SK-N-SH (cell line): ENCODE measurements around the gene GRIA1. TPM values are rescaled to one million over a fixed set of nuclear protein-coding genes. Genes with fewer than 3 reads are reported as not detected.
"Not testable (repeated sequence)": the region's sequence is repeated elsewhere in the genome, so short reads cannot be mapped to it uniquely, and the experiment has no call there.

Source experiments
- CTCF ChIA-PET: fragments of 300-600, 350-600 bp; formaldehyde crosslinking; extraction: SDS; loops from one replicate; lab custom pipeline; 2021; lab: Yijun Ruan, JAX
- POLR2A ChIA-PET: fragments of 350-600 bp; sonication (Branson Sonifier 250); formaldehyde crosslinking; extraction: SDS; loops from one replicate; lab custom pipeline; 2020; ENCODE audit warnings: antibody characterized with exemption, inconsistent platforms; lab: Yijun Ruan, JAX
- DNase-seq: peaks from one replicate; pipeline ENCODE4 v3.0.0; 2012
- H2AFZ ChIP-seq: fragments of 200-600 bp; sonication (generic); 2 replicates; pipeline ENCODE4 v1.8.1; 2016; ENCODE audit warnings: antibody characterized with exemption, mild to moderate bottlenecking, low read depth
- H3F3A ChIP-seq: fragments of 200-600 bp; sonication (generic); replicated peaks from 2 replicates; pipeline ENCODE3; 2016; ENCODE audit warnings: antibody characterized with exemption, mild to moderate bottlenecking; ENCODE audit not compliant: insufficient read depth
- H3K27ac ChIP-seq, 2 experiments: fragments of 200-500 bp in 1 of 2; fragments of 200-600 bp in 1 of 2; sonication (Bioruptor generic) in 1 of 2; sonication (generic), shearing (Covaris generic) in 1 of 2; 2 replicates each; pipeline versions ENCODE4 v1.5.1 to v1.6.1; 2014 to 2016; ENCODE audit warnings: low read depth in 2 of 2, inconsistent platforms in 1 of 2, low read length in 1 of 2, mild to moderate bottlenecking in 1 of 2, mixed read lengths in 1 of 2
- H3K27me3 ChIP-seq: fragments of 200-600 bp; sonication (generic), shearing (Covaris generic); 2 replicates; pipeline ENCODE4 v1.6.1; 2016; ENCODE audit warnings: mixed run types; ENCODE audit not compliant: insufficient read depth
- H3K36me3 ChIP-seq, 2 experiments: fragments of 200-500 bp in 1 of 2; fragments of 200-600 bp in 1 of 2; sonication (Bioruptor generic) in 1 of 2; sonication (generic) in 1 of 2; replicated peaks in 1 of 2; 2 replicates each; pipeline versions ENCODE3 to v1.5.1; 2014 to 2016; ENCODE audit warnings: low read length in 1 of 2, mild to moderate bottlenecking in 1 of 2; ENCODE audit not compliant: insufficient read depth in 2 of 2, control insufficient read depth in 1 of 2
- H3K4me1 ChIP-seq, 2 experiments: fragments of 200-500 bp in 1 of 2; fragments of 200-600 bp in 1 of 2; sonication (Bioruptor generic) in 1 of 2; sonication (generic), shearing (Covaris generic) in 1 of 2; 2 replicates each; pipeline versions ENCODE4 v1.5.1 to v1.6.1; 2014 to 2016; ENCODE audit warnings: low read depth in 1 of 2, low read length in 1 of 2, mixed run types in 1 of 2; ENCODE audit not compliant: insufficient read depth in 2 of 2, control insufficient read depth in 1 of 2
- H3K4me2 ChIP-seq: fragments of 200-600 bp; sonication (generic), shearing (Covaris generic); 2 replicates; pipeline ENCODE4 v1.6.1; 2017; ENCODE audit warnings: mixed run types
- H3K4me3 ChIP-seq, 2 experiments: fragments of 200-500 bp in 1 of 2; fragments of 200-600 bp in 1 of 2; sonication (Bioruptor generic) in 1 of 2; sonication (generic), shearing (Covaris generic) in 1 of 2; 2 replicates each; pipeline versions ENCODE4 v1.5.1 to v1.8.1; 2014 to 2016; ENCODE audit warnings: low read depth in 2 of 2, inconsistent platforms in 1 of 2, low read length in 1 of 2, mild to moderate bottlenecking in 1 of 2, mixed read lengths in 1 of 2, moderate library complexity in 1 of 2
- H3K79me2 ChIP-seq: fragments of 200-600 bp; sonication (generic); 2 replicates; pipeline ENCODE4 v1.8.1; 2017; ENCODE audit warnings: mild to moderate bottlenecking; ENCODE audit not compliant: insufficient read depth
- H3K9ac ChIP-seq: fragments of 200-600 bp; sonication (generic); 2 replicates; pipeline ENCODE4 v1.6.1; 2017; ENCODE audit warnings: mixed run types
- H3K9me2 ChIP-seq: fragments of 200-600 bp; sonication (generic); 2 replicates; pipeline ENCODE4 v1.6.1; 2017; ENCODE audit warnings: mixed run types
- H3K9me3 ChIP-seq: fragments of 200-600 bp; sonication (generic); 2 replicates; pipeline ENCODE4 v1.6.1; 2017; ENCODE audit warnings: mixed run types, mild to moderate bottlenecking, moderate library complexity
- H4K20me1 ChIP-seq: fragments of 200-600 bp; sonication (generic); 2 replicates; pipeline ENCODE4 v1.6.1; 2017; ENCODE audit warnings: mild to moderate bottlenecking, mixed run types; ENCODE audit not compliant: insufficient read depth
- CHD2 ChIP-seq: fragments of 150-350 bp; IDR thresholded peaks from 2 replicates; pipeline ENCODE4 v1.6.1; 2018; ENCODE audit warnings: low read length; ENCODE audit not compliant: partially characterized antibody
- ELF1 ChIP-seq: IDR thresholded peaks from 2 replicates; pipeline ENCODE4 v1.4.0; 2012
- FOSL2 ChIP-seq: IDR thresholded peaks from 2 replicates; pipeline ENCODE4 v1.4.0; 2012; ENCODE audit warnings: low read depth, mild to moderate bottlenecking, moderate library complexity, borderline replicate concordance
- GATA2 ChIP-seq: sonication (generic); formaldehyde crosslinking; IDR thresholded peaks from 2 replicates; pipeline ENCODE4 v1.5.0; 2020; ENCODE audit warnings: mild to moderate bottlenecking, missing genetic modification reagents
- MAX ChIP-seq: IDR thresholded peaks from 2 replicates; pipeline ENCODE4 v1.4.0; 2012; ENCODE audit warnings: low read depth
- NFIC ChIP-seq: IDR thresholded peaks from 2 replicates; pipeline ENCODE4 v1.4.0; 2012; ENCODE audit warnings: borderline replicate concordance
- NRF1 ChIP-seq: IDR thresholded peaks from 2 replicates; pipeline ENCODE4 v1.6.1; 2012; ENCODE audit warnings: low read depth, mild to moderate bottlenecking, low read length
- REST ChIP-seq: IDR thresholded peaks from 2 replicates; pipeline ENCODE4 v1.6.1; 2012; ENCODE audit warnings: mild to moderate bottlenecking, low read depth, low read length, moderate library complexity
- SIN3A ChIP-seq: IDR thresholded peaks from 2 replicates; pipeline ENCODE4 v1.6.1; 2012; ENCODE audit warnings: low read depth, mild to moderate bottlenecking, low read length, moderate library complexity, borderline replicate concordance
- SMC3 ChIP-seq: IDR thresholded peaks from 2 replicates; pipeline ENCODE4 v1.6.1; 2012; ENCODE audit warnings: low read depth, low read length, improper control_type of control experiment
- TAF1 ChIP-seq: IDR thresholded peaks from 2 replicates; pipeline ENCODE4 v1.6.1; 2012; ENCODE audit warnings: low read depth, mild to moderate bottlenecking, low read length, moderate library complexity, borderline replicate concordance
- TCF12 ChIP-seq: IDR thresholded peaks from 2 replicates; pipeline ENCODE4 v1.4.0; 2012
- USF1 ChIP-seq: IDR thresholded peaks from 2 replicates; pipeline ENCODE4 v1.4.0; 2012; ENCODE audit warnings: low read depth, borderline replicate concordance
- YY1 ChIP-seq: IDR thresholded peaks from 2 replicates; pipeline ENCODE4 v1.4.0; 2012; ENCODE audit warnings: low read depth, mild to moderate bottlenecking
- ZBTB33 ChIP-seq: IDR thresholded peaks from 2 replicates; pipeline ENCODE4 v1.4.0; 2012; ENCODE audit warnings: low read depth, borderline replicate concordance
- WGBS: methylation state at CpG from one replicate; pipeline ENCODE4 v1.1.6; 2017; ENCODE audit warnings: low lambda C conversion rate; 5-methylcytosine and 5-hydroxymethylcytosine counted together
- polyA plus RNA-seq, 3 experiments: library from polyadenylated mRNA; depleted of rRNA; stranded (reverse); fragments of >200 nt; gene quantifications; 2 replicates each; pipeline ENCODE4 v1.2.3, GENCODE V29; 2012
- TF ChIP-seq, protein P1 (sequence below): fragments of 150-350 bp; IDR thresholded peaks from 2 replicates; pipeline ENCODE4 v1.6.1; 2017; ENCODE audit warnings: antibody characterized with exemption, low read length, low read depth, borderline replicate concordance

Gene GRIA1
- polyA plus RNA-seq, 1 of the 3 experiments (the other 2 are of a cell fraction), result 0.35 TPM

GRCh38 chr5:153718713-153719112 lies 228.2 kb downstream of the GRIA1 start:
- WGBS, result 74% methylated on average over 1 of the region's 1 CpG
- Histone ChIP-seq H3K9me2 (no peaks in the 10 kb centered on the region), H3K27me3 (no peaks in the 10 kb centered on the region), H3K36me3 (no peaks in the 10 kb centered on the region), H3K79me2 (no peaks in the 10 kb centered on the region), H3F3A (no peaks in the 10 kb centered on the region), H4K20me1 (no peaks in the 10 kb centered on the region), H3K9ac (no peak overlapping the region), H3K4me2 (no peak overlapping the region), H3K4me1 (no peaks in the 10 kb centered on the region; a peak in 2 of 4 replicates), H2AFZ (no peak overlapping the region), H3K4me3 (no peak overlapping the region), H3K9me3 (no peaks in the 10 kb centered on the region), H3K27ac (no peak overlapping the region)
- CTCF ChIA-PET, result no interaction called here
- TF ChIP-seq NFIC, result no peak
- TF ChIP-seq GATA2 (CRISPR knock-in tag), result no peak
- TF ChIP-seq YY1, result no peak
- no peak for TF ChIP-seq NRF1
- no peak for TF ChIP-seq USF1
- TF ChIP-seq CHD2, result no peak
- TF ChIP-seq ZBTB33, result no peak
- no peak for TF ChIP-seq MAX
- no peak for TF ChIP-seq TAF1
- DNase-seq, result no peak
- POLR2A ChIA-PET, result no interaction called here

- TF ChIP-seq SIN3A, result no peak
- TF ChIP-seq ELF1, result no peak
- TF ChIP-seq NRF1, result no peak
- TF ChIP-seq, protein P1, sequence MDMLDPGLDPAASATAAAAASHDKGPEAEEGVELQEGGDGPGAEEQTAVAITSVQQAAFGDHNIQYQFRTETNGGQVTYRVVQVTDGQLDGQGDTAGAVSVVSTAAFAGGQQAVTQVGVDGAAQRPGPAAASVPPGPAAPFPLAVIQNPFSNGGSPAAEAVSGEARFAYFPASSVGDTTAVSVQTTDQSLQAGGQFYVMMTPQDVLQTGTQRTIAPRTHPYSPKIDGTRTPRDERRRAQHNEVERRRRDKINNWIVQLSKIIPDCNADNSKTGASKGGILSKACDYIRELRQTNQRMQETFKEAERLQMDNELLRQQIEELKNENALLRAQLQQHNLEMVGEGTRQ, result no peak
- no peak for TF ChIP-seq TCF12
- no peak for TF ChIP-seq REST
- no peak for TF ChIP-seq SMC3
- no peak for TF ChIP-seq FOSL2
- no peak for TF ChIP-seq CHD2
- H3K36me3 ChIP-seq, result no peaks in the 10 kb centered on the region
- H3K4me3 ChIP-seq, result no peak overlapping the region
- H4K20me1 ChIP-seq, result no peaks in the 10 kb centered on the region
- 55% methylated on average over 5 of the region's 5 CpGs for WGBS
- CTCF ChIA-PET, result no interaction called here
- H3K27ac ChIP-seq, result no peak overlapping the region
- no peaks in the 10 kb centered on the region; a peak in 2 of 4 replicates for H3K4me1 ChIP-seq
- H3K27me3 ChIP-seq, result no peaks in the 10 kb centered on the region
- no peak overlapping the region for H2AFZ ChIP-seq
- H3K9me3 ChIP-seq, result no peaks in the 10 kb centered on the region
- no peaks in the 10 kb centered on the region for H3K9me2 ChIP-seq
- no peaks in the 10 kb centered on the region for H3K79me2 ChIP-seq
- POLR2A ChIA-PET, result no interaction called here
- no peaks in the 10 kb centered on the region for H3F3A ChIP-seq
- H3K9ac ChIP-seq, result no peak overlapping the region
- DNase-seq, result no peak
- no peak overlapping the region for H3K4me2 ChIP-seq
These were observed 228.9 kb downstream of the GRIA1 start for GRCh38 chr5:153719324-153719723.

DNA sequence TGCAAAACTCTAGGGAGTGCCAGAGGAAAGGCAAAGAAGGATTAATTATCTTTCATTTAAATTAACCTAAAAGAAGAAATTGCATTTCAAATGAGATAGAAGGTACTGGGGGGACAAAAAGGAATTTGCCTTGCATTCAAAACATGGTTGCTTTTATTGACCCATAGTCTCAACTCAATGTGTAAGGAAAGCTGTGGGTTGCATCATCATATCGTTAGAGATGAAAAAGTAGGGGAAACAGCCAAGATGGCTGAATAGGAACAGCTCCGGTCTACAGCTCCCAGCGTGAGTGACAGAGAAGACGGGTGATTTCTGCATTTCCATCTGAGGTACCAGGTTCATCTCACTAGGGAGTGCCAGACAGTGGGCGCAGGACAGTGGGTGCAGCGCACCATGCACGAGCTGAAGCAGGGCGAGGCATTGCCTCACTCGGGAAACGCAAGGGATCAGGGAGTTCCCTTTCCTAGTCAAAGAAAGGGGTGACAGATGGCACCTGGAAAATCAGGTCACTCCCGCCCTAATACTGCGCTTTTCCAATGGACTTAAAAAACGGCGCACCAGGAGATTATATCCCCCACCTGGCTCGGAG lies 232.6 kb downstream of the GRIA1 start:
- H3K36me3 ChIP-seq, H3K9me3 ChIP-seq, DNase-seq, H3K79me2 ChIP-seq, H4K20me1 ChIP-seq, H3K27me3 ChIP-seq, H3K4me2 ChIP-seq, H3K4me3 ChIP-seq, H3K9me2 ChIP-seq, H2AFZ ChIP-seq, POLR2A ChIA-PET, H3K27ac ChIP-seq, H3K4me1 ChIP-seq, H3F3A ChIP-seq, H3K9ac ChIP-seq: not testable (repeated sequence)
- 74% methylated on average over 11 of the region's 15 CpGs for WGBS
- CTCF ChIA-PET, result interaction anchor here (1.5 kb wide), 1 partner anchor 242 kb away, joined by 3 read pairs; no protein-coding TSS in a partner anchor
